HG02852 (cell line): Measurements from ENCODE around the gene COL21A1.

Experiments
- ATAC-seq: cut with Tn5 transposase; IDR thresholded peaks from one replicate; pipeline ENCODE4 v1.9.1; 2021; ENCODE audit warnings: mild to moderate bottlenecking, moderate library complexity; ENCODE audit not compliant: unreplicated experiment

COL21A1 gene

DNA sequence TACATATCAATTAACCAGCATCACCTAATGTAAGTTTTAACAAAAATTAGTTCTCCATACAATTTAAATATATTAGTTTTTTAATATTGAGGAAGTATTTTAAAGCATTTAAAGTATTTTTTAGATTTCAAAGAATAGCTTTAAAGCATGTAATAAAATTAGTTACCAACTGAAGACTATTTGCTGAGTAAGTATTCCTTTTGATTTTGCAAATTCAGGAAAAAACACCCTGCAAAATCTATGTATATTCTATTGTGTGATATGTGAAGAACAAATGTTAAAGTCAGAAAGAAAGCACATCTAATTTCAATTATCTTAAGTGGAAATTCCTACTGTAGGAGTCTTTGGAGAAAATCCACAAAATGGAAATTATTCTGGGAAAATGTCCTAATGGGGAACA lies 107.3 kb downstream of the COL21A1 start:
- no peak for ATAC-seq

DNA sequence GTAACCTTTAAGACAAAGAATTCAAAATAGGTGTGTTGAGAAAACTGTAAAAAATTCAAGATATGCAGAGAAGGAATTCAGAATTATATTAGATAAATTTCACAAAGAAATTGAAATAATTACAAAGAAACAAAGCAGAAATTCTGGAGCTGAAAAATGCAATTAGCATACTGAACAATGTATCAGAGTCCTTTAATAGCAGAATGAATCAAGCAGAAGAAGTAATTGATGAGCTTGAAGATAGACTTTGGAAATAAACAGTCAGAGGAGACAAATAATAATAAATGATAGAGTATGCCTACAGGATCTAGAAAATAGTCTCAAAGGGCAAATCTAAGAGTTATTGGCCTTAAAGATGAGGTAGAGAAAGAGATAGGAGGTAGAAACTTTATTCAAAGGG lies 131.7 kb downstream of the COL21A1 start:
- ATAC-seq = no peak

DNA sequence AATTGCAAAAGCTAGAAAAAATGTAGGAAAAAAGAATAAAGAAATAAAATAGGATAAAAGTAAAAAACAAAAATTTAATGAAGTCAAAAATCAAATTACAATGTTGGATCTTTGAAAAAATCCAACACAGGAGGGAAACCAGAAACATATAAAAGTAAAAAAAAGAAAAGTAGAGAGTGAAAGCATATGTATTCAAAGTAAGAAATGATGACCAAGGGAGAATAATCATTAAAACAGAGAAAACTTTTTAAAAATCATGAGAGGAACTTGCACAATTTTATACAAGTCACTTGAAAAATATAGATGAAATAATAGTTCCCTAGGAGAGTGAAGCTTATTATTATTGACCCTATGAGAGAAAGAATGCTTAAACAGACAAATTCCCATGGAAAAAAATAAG lies 138.2 kb downstream of the COL21A1 start:
- ATAC-seq = no peak

DNA sequence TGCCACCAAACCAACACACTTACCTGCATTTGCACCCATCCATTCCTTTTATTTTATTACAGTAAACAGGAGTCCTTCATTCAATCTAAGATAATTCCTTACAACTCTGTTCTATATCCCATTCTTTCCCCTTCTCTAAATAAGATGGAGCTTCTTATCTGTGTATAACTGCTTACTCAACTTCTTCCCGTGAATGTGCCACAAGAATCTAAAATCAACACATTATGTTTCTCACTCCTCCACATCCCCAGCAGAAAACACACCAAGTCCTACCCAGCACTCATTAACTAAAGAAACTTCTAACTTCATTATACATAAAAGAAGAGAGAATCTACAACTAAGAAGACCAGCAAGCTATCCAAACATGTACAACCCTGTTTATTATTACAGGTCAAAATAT lies 141.1 kb downstream of the COL21A1 start:
- no peak for ATAC-seq

DNA sequence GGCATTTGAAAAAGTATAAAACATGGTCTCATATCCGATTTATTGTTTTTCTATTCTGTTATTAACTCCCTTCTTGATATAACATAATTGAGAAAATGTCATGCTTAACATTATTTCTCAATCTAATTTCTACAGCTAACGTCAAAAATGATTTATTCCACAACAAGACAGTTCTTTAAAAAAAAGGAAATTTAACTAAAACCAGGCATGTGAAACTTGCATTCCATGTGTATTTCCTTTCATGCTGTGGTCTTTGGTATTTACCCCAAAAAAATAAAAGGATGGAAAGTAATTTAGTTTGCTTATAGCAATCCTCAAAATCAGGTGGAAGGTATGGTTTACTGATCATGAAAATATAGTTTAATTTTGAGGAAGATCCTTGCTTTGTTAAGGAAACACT lies 142.8 kb downstream of the COL21A1 start:
- ATAC-seq = no peak

DNA sequence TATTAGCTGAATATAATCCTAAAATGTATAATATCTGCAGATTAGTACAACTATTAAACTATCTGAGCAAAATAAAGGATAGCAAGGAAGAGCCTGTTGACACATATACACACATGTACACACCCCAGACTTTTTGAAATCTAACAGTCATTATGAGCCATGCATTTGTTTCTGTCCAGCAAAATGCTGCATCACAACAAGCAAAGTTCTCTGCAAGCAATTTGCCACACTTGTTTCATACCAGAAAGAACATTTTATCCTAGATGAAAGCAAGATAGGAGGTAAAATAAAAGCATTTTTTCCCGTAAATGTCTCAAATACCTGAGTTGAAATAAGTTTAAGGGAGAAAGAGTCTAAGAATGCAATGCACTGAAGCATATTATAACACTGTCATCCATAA lies 145.2 kb downstream of the COL21A1 start:
- ATAC-seq = no peak

- no peak for ATAC-seq
These were observed 146.2 kb downstream of the COL21A1 start for GRCh38 chr6:56101141-56101553.

DNA sequence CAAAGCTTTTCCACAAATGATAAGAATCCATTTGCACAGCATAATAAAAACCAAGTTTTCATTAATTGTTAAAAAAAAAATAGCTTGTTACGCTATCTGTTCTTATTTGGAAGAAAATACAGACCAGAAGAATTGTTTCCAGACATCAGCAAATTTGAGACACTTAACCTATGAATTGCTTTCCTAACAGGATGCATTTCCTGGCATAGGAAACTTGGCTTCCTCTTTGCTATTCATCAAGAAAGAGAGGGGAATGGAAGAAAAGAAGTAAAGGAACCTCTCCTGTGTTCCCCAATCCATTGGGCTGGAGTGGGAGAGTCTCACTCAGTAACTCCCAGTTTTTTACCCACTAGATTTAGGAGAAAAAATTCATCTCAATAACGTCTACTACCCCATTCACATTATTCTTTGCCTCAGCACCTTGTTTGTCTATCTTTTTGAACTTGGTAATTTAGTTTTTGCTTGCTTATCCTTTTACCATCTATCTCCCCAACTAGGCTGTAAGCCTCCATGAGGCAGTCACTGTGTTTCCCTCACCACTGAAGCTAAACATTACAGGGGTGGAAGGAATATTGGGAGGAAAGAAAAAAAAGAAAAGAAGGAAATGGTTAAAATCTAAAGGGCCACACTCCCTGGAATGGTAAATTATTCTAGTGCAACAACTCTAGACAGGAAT lies 150.3 kb downstream of the COL21A1 start:
- no peak for ATAC-seq

- no peak for ATAC-seq
These were observed 150.8 kb downstream of the COL21A1 start for GRCh38 chr6:56096541-56096940.

DNA sequence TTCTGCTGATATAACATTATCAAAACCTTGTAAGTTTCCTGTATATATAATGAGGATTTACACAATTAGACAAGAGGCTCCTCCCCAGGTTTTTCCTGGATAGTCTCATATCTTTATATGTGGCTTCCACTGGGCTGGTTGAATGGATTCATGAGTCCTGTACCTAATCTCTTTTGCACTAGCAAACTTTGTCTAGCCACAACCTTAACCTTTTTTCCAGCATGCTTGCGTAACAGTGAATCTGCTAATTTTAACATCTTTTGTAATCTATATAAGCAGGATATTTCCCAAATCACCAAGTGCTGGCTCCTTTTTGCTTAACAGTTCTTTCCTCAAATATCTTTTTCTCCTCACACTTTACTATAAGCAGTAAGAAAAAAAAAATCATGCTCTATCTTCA lies 153.6 kb downstream of the COL21A1 start:
- ATAC-seq = no peak

GRCh38 chr6:56091159-56091869 lies 156.1 kb downstream of the COL21A1 start:
- no peak for ATAC-seq

GRCh38 chr6:56088641-56089040 lies 158.7 kb downstream of the COL21A1 start:
- no peak for ATAC-seq

DNA sequence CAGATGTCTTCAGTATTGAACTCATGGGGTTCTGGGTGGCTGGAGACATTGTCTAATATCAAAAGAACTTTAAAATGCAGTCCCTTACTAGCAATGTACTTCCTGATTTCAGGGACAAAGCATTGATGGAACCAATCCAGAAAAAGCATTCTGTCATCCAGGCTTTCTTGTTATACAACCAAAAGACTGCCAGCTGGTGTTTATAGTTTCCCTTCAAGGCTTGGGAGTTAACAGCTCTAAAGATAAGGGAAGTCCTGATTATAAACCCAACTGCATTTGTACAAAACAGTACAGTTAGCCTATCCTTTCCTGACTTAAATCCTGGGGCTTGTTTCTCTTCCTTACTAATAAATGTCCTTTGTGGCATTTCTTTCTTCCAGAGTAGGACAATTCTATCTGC lies 160.0 kb downstream of the COL21A1 start:
- no peak for ATAC-seq

DNA sequence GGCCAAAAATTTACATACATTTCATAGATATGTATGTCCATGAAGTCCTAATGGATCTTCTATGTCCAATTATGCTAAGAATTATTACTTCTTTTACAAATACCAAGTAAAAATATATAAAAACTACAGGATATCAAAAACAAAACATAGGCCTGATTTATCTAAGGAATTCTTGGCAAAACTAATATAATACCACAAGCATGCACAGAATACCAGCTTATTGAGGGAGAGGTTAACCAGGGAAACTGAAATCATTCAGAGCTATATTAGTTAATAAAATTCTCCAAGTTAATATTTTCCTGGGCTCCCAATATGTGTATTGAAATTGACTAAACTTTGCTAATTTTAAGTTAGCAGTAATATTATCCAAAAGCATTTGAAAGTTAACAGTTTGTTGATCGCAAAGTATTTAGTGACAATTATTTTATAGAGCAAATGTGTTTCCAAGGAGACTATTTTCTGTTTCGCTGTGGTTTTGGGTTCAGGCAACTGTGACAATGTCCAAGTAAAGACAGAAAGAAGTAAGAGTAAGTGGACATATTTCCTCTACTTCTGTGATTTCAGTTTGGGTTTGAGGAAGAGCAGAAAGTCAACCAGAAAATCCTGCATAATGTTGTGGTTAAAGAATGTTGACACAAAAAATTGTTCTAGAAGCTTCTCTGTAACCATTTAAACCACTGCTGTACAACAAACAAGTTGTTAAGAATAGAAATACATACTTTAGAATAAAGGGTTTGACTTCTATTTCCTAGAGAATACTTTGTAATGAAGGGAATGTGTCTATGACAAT lies 167.4 kb downstream of the COL21A1 start:
- ATAC-seq = no peak

- ATAC-seq = no peak
These were observed 171.3 kb downstream of the COL21A1 start for GRCh38 chr6:56076033-56076432.

DNA sequence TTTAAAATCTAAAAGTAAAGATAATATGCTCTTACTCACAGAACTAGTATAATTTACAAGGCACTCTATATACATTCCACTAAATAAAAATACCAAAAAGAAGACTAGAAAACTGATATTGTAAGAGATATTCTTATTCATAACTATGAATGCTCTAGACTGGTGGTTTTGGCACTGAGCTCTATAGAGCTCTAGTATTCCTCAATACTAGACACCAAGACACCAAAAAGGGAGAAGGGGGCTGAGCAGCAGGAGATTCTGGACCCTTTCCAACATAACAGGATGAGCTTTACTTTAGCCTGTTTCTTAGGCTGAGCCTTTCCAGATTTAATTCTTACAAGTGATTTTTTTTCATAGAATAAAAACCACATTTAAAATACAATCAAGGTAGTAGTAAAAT lies 173.6 kb downstream of the COL21A1 start:
- ATAC-seq = no peak

- no peak for ATAC-seq
These were observed 174.1 kb downstream of the COL21A1 start for GRCh38 chr6:56073315-56073714.

- no peak for ATAC-seq
These were observed 174.5 kb downstream of the COL21A1 start for GRCh38 chr6:56072856-56073255.

- no peak for ATAC-seq
These were observed 182.0 kb downstream of the COL21A1 start for GRCh38 chr6:56065408-56065807.

DNA sequence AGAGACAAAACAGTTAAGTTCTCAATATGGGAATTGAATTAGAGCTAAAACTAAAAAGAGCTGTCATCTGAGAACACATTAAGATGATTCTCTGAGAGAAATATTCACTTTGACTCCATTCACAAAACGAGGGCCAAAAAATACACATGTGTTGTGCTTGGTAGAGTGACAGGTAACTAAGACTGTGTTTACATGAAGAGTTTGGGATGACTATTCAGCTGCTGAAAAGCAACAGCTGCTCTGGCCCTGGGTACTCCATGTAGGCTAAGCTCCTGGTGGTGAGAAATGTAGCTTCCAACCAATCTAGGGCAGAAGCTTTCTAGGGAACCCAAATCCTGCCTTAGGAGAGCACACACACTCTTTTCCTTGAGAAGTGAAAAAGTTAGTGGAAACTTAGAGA lies 184.5 kb downstream of the COL21A1 start:
- no peak for ATAC-seq

- ATAC-seq = no peak
These were observed 188.7 kb downstream of the COL21A1 start for GRCh38 chr6:56058636-56059035.
